Endodermal cell (in vitro differentiated cells): Measurements from ENCODE around the gene PHRF1. TPM values are rescaled to one million over a fixed set of nuclear protein-coding genes. Genes with fewer than 3 reads are reported as not detected.

ENCODE experiments used
- DNase-seq: peaks from one replicate; pipeline ENCODE4 v3.0.0-alpha.2; 2017
- H3K27ac ChIP-seq: 2 replicates; pipeline ENCODE4 v1.5.1; 2013; ENCODE audit warnings: mild to moderate bottlenecking, low read depth, low read length, moderate library complexity
- H3K27me3 ChIP-seq: 2 replicates; pipeline ENCODE4 v1.6.1; 2013; ENCODE audit warnings: mild to moderate bottlenecking, low read length, moderate library complexity; ENCODE audit not compliant: insufficient read depth, control insufficient read depth, poor library complexity, severe bottlenecking
- H3K36me3 ChIP-seq: 2 replicates; pipeline ENCODE4 v1.7.0; 2013; ENCODE audit warnings: mild to moderate bottlenecking, low read length, moderate library complexity; ENCODE audit not compliant: control insufficient read depth, insufficient read depth
- H3K4me1 ChIP-seq: one replicate; pipeline ENCODE4 v1.7.0; 2013; ENCODE audit warnings: low read length; ENCODE audit not compliant: control insufficient read depth, insufficient read depth
- H3K4me3 ChIP-seq: 2 replicates; pipeline ENCODE4 v1.5.1; 2013; ENCODE audit warnings: mild to moderate bottlenecking, low read length, moderate library complexity
- H3K9ac ChIP-seq: 2 replicates; pipeline ENCODE4 v1.6.1; 2013; ENCODE audit warnings: mild to moderate bottlenecking, low read length, moderate library complexity; ENCODE audit not compliant: poor library complexity, severe bottlenecking; ENCODE audit errors: extremely low read depth
- H3K9me3 ChIP-seq: 2 replicates; pipeline ENCODE4 v1.6.1; 2013; ENCODE audit warnings: mild to moderate bottlenecking, low read length, moderate library complexity; ENCODE audit not compliant: control insufficient read depth
- H3K27ac Mint-ChIP-seq: 2 replicates; pipeline ENCODE4 v1.8.0; 2020; ENCODE audit warnings: mixed read lengths
- H3K27me3 Mint-ChIP-seq: 2 replicates; pipeline ENCODE4 v1.8.0; 2021; ENCODE audit warnings: mild to moderate bottlenecking, mixed read lengths; ENCODE audit not compliant: insufficient read depth
- H3K36me3 Mint-ChIP-seq: 2 replicates; pipeline ENCODE4 v1.8.0; 2020; ENCODE audit warnings: low read depth, mixed read lengths
- H3K4me1 Mint-ChIP-seq: 2 replicates; pipeline ENCODE4 v1.8.0; 2020; ENCODE audit warnings: mixed read lengths
- H3K4me3 Mint-ChIP-seq: 2 replicates; pipeline ENCODE4 v1.8.0; 2020; ENCODE audit warnings: mild to moderate bottlenecking, moderate library complexity, mixed read lengths
- H3K9me3 Mint-ChIP-seq: 2 replicates; pipeline ENCODE4 v1.8.0; 2020; ENCODE audit warnings: mild to moderate bottlenecking, mixed read lengths
- WGBS, 2 experiments: methylation state at CpG; one replicate each; pipeline versions ENCODE4 v1.1.5 to v1.1.7; 2013; ENCODE audit warnings: missing lambda C conversion rate in 2 of 2, mixed read lengths in 1 of 2; ENCODE audit not compliant: insufficient coverage in 1 of 2, insufficient read length in 1 of 2; 5-methylcytosine and 5-hydroxymethylcytosine counted together
- total RNA-seq, 2 donors: library from RNA; stranded (reverse); fragmentation: NEBNext Ultra II Directional in 1 of 2; extraction: Animal tissue kit (Norgen Biotek cat#: 25700) in 1 of 2; gene quantifications; 2 replicates in 1 of 2; 3 replicates in 1 of 2; pipeline ENCODE4 v1.2.1, GENCODE V29; 2021
- TF ChIP-seq, protein P1 (sequence below): fragments of 200-600 bp; sonication (generic); conservative IDR thresholded peaks from 2 replicates; pipeline ENCODE4 v1.5.0; 2021; ENCODE audit warnings: antibody characterized with exemption, mild to moderate bottlenecking

The PHRF1 gene
- total RNA-seq, 2 donors from 2014 or later = 43.4 to 48.0 TPM

DNA sequence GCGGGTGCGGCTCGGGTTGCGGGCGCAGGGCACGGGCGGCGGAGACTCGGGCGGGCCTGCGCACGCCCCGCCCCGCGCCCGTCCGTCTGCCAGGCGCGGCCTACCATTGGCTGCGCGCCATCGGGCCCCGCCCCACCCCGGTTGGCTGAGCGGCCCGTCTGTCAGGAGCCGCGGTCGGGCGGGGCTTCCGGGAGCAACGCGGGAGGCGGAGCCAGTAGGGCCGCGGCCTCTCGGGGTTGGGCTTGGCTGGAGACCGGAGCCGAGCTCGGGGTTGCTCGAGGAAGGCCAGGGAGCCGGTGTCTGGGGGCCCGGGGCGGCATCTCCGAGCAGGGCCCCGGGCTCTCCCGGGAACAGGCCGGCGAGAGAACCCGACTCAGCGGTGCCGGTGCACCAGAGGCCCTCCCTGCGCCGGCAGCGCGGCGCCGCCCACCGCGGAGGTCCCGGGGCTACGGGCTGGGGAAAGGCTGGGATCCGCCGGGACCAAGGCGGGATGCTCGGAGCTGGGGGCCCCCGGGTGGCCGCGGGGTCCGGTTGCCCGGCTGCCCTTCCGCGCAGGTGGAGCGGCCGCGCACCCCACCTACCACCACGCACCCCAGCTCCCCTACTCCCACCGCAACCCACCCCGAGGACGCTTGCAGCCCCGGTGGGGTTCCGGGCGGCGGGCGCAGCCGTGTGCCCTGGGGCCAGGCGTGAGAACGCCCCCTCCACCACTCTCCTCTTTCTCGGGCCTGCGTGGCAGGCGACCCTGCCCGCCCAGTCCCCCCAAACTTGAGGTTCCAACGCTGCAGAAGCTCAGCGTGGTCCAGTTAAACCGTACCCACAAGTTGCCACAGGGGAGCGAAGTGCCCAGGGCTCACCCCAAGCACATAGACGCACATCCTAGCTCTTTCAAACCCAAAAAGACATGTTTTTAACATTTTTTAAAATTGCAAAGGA, 40.5 kb upstream of the PHRF1 start, which contains the start of gene HRAS:
Gene HRAS, minus strand, starts transcription at position 58 of the 936 bp plus-strand sequence.
- peak within 1 kb of the TSS; percentile 86 for H3K4me3 ChIP-seq
- Mint-ChIP-seq H3K27me3 (peaks cover 9% of the 10 kb centered on the region), H3K36me3 (peaks cover 10% of the 10 kb centered on the region), H3K27ac (peak within 1 kb of the TSS; percentile 87), H3K9me3 (no peaks in the 10 kb centered on the region), H3K4me1 (no peaks in the 10 kb centered on the region), H3K4me3 (peak within 1 kb of the TSS; percentile 66)
- H3K27me3 ChIP-seq = no peaks in the 10 kb centered on the region
- H3K27ac ChIP-seq = no peak within 1 kb of the TSS
- no peaks in the 10 kb centered on the region for H3K4me1 ChIP-seq
- peak within 1 kb of the TSS; percentile 49 for H3K9ac ChIP-seq
- no peaks in the 10 kb centered on the region for H3K9me3 ChIP-seq
- WGBS, 2 experiments = 2 to 7% methylated on average over 18 to 97 of the region's 97 CpGs
- peaks cover 8% of the 10 kb centered on the region for H3K36me3 ChIP-seq
- TF ChIP-seq, protein P1, sequence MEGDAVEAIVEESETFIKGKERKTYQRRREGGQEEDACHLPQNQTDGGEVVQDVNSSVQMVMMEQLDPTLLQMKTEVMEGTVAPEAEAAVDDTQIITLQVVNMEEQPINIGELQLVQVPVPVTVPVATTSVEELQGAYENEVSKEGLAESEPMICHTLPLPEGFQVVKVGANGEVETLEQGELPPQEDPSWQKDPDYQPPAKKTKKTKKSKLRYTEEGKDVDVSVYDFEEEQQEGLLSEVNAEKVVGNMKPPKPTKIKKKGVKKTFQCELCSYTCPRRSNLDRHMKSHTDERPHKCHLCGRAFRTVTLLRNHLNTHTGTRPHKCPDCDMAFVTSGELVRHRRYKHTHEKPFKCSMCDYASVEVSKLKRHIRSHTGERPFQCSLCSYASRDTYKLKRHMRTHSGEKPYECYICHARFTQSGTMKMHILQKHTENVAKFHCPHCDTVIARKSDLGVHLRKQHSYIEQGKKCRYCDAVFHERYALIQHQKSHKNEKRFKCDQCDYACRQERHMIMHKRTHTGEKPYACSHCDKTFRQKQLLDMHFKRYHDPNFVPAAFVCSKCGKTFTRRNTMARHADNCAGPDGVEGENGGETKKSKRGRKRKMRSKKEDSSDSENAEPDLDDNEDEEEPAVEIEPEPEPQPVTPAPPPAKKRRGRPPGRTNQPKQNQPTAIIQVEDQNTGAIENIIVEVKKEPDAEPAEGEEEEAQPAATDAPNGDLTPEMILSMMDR = no peak
- DNase-seq = peak; percentile 97

DNA sequence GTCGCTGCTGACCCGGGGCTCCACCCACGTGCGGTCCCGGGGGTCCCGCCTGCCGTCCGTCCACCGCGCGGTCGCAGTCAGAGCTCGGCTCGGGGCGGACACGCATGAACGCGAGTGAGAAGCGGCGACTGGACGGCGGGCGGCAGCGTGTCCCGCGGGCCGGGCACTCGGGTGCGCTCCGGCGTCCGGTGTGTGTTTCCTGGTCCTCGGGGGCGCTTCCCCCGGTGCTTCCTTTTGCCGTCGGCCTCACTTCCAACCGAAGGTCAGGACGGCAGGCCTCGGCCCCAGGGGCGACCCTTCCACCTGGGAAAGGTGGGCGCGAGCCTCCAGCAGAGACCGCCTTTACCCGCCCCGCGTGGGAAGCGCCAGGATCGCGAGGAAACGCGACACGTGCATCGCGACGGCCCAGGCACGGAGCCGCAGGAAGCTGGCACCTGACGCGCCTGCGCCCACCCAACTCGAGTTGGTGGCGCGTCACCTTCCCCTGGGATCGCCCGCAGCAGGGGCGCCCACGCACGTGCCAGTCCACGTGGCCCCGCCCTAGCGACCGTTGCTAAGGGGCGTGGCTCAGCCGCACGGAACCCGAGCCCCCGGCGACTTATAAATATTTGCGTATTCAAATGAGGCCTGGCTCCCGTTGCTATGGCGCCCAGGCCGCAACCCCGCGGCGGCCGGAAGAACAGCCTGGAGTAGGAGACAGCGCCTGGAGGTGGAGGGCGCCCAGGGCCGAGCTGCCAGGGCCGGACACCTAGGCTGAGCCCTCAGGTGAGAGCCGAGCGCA, 39.2 kb upstream of the PHRF1 start, which contains the start of gene LRRC56:
Gene LRRC56, plus strand, starts transcription at position 687 of the 781 bp plus-strand sequence. CDS start 3,158 bp downstream, outside the sequence.
- Mint-ChIP-seq H3K4me1 (no peaks in the 10 kb centered on the region), H3K27ac (peak within 1 kb of the TSS; percentile 87), H3K4me3 (peak within 1 kb of the TSS; percentile 66), H3K27me3 (peaks cover 9% of the 10 kb centered on the region), H3K9me3 (no peaks in the 10 kb centered on the region), H3K36me3 (peaks cover 5% of the 10 kb centered on the region)
- Histone ChIP-seq H3K9ac (peak within 1 kb of the TSS; percentile 55), H3K4me3 (peak within 1 kb of the TSS; percentile 77), H3K9me3 (no peaks in the 10 kb centered on the region), H3K27ac (no peak within 1 kb of the TSS), H3K36me3 (peaks cover 8% of the 10 kb centered on the region), H3K4me1 (no peaks in the 10 kb centered on the region), H3K27me3 (no peaks in the 10 kb centered on the region)
- DNase-seq = peak; percentile 93
- WGBS, 2 experiments = 10 to 15% methylated on average over 63 to 93 of the region's 93 CpGs
- TF ChIP-seq, protein P1 = no peak

DNA sequence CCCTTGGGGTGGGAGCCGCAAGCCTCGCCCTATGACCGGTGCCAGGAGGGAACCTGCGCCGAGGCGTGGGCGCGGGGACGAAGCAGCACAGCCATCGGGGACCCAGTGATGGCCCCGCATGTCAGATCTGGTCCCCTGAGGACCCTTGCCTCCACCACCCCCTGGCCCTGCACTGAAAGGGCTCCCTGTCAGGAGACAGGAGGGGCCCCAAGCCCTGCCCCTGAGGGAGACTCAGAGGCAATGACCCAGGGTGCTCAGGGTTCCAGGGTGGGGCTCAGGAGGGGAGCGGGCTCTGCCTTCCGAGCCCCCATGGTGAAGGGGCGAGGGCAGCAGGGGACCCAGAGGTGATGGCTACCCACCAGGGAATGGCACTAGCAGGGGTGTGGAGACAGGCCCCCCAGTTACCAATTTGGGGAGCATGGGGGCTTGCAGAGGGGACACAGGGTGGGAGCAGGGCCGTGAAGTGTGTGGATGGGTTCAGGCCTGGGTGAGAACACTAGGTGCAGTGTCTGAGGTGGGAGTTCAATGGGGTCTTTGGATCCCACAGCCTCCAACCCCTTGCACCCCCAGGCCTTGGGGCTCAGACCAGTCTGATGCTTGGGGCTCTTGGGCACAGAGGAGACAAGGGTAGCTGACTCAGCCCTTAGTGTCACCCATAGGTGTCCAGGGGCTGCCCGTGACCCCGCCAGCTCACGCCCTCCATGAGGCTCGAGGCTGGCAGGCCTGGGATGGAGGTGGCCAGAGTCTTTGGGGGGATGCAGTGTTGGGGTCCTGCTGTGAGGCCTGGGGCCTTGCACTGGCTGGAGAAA, 38.4 kb upstream of the PHRF1 start:
- no peak for DNase-seq
- Mint-ChIP-seq H3K27ac (no peak overlapping the region), H3K4me1 (no peaks in the 10 kb centered on the region), H3K27me3 (peaks cover 9% of the 10 kb centered on the region), H3K4me3 (peak overlapping the region; percentile 43), H3K9me3 (peaks cover 1% of the 10 kb centered on the region), H3K36me3 (peaks cover 8% of the 10 kb centered on the region)
- Histone ChIP-seq H3K4me1 (no peaks in the 10 kb centered on the region), H3K27me3 (no peaks in the 10 kb centered on the region), H3K27ac (no peak overlapping the region), H3K9me3 (no peaks in the 10 kb centered on the region), H3K9ac (peak overlapping the region; percentile 55), H3K4me3 (peak overlapping the region; percentile 77), H3K36me3 (peaks cover 8% of the 10 kb centered on the region)
- WGBS, 2 experiments = 52 to 59% methylated on average over 6 to 19 of the region's 19 CpGs
- TF ChIP-seq, protein P1 = no peak
